Fibroblast of lung (primary cell): ENCODE results near the gene SPI1. TPM values are rescaled to one million over a fixed set of nuclear protein-coding genes. Genes with fewer than 3 reads are reported as not detected.

Experiments
- DNase-seq, 2 donors: peaks; one replicate each; pipeline versions ENCODE4 v3.0.0 to v3.0.0-alpha.2; 2010; ENCODE audit warnings: low read depth in 2 of 2
- H2AFZ ChIP-seq: 2 replicates; pipeline ENCODE4 v1.5.1; 2012; ENCODE audit warnings: low read length, control low read depth, inconsistent platforms
- H3K27ac ChIP-seq: 2 replicates; pipeline ENCODE4 v1.5.1; 2011; ENCODE audit warnings: low read length, control low read depth; ENCODE audit not compliant: insufficient read depth
- H3K27me3 ChIP-seq: 2 replicates; pipeline ENCODE4 v1.5.1; 2011; ENCODE audit warnings: mild to moderate bottlenecking, low read length; ENCODE audit not compliant: control insufficient read depth, insufficient read depth
- H3K36me3 ChIP-seq: 2 replicates; pipeline ENCODE4 v1.5.1; 2011; ENCODE audit warnings: low read length; ENCODE audit not compliant: control insufficient read depth, insufficient read depth
- H3K4me1 ChIP-seq: 2 replicates; pipeline ENCODE4 v1.5.1; 2011; ENCODE audit warnings: low read length; ENCODE audit not compliant: control insufficient read depth, insufficient read depth; ENCODE audit errors: extremely low read depth
- H3K4me2 ChIP-seq: 2 replicates; pipeline ENCODE4 v1.5.1; 2011; ENCODE audit warnings: low read length, control low read depth; ENCODE audit not compliant: insufficient read depth; ENCODE audit errors: extremely low read depth
- H3K4me3 ChIP-seq, 4 experiments: fragments of 200-600 bp in 1 of 4; sonication (generic) in 1 of 4; replicated peaks in 1 of 4; 2 replicates each; pipeline ENCODE4 v1.5.1; 2011 to 2016; ENCODE audit warnings: low read length in 4 of 4, low read depth in 3 of 4, mild to moderate bottlenecking in 3 of 4, control low read depth in 2 of 4, inconsistent platforms in 1 of 4, mixed read lengths in 1 of 4; ENCODE audit not compliant: insufficient read depth in 1 of 4; ENCODE audit errors: control extremely low read depth in 1 of 4
- H3K79me2 ChIP-seq: 2 replicates; pipeline ENCODE4 v1.5.1; 2012; ENCODE audit warnings: mild to moderate bottlenecking, low read length, inconsistent platforms; ENCODE audit not compliant: control insufficient read depth, insufficient read depth
- H3K9ac ChIP-seq: 2 replicates; pipeline ENCODE4 v1.5.1; 2011; ENCODE audit warnings: mild to moderate bottlenecking, low read length, control low read depth; ENCODE audit not compliant: insufficient read depth
- H3K9me3 ChIP-seq: 2 replicates; pipeline ENCODE4 v1.5.1; 2012; ENCODE audit warnings: low read depth, low read length; ENCODE audit not compliant: control insufficient read depth, insufficient read depth
- H4K20me1 ChIP-seq: 2 replicates; pipeline ENCODE4 v1.5.1; 2011; ENCODE audit warnings: low read length; ENCODE audit not compliant: control insufficient read depth, insufficient read depth; ENCODE audit errors: extremely low read depth
- CTCF ChIP-seq, 2 donors: IDR thresholded peaks in 1 of 2; conservative IDR thresholded peaks in 1 of 2; 1 replicate in 1 of 2; 2 replicates in 1 of 2; pipeline ENCODE4 v1.5.1; 2011 to 2012; ENCODE audit warnings: low read length in 2 of 2, control low read depth in 1 of 2, inconsistent platforms in 1 of 2, low read depth in 1 of 2, mild to moderate bottlenecking in 1 of 2
- EZH2 ChIP-seq: IDR thresholded peaks from 2 replicates; pipeline ENCODE4 v1.5.1; 2012; ENCODE audit warnings: low read length, control low read depth, mild to moderate bottlenecking; ENCODE audit errors: missing control alignments
- polyA plus RNA-seq, 2 donors: library from polyadenylated mRNA; depleted of rRNA in 1 of 2; stranded (reverse) in 1 of 2; unstranded in 1 of 2; fragments of >200 nt; gene quantifications; 2 replicates each; pipeline ENCODE4 v1.2.1, GENCODE V29; 2011 to 2012; ENCODE audit warnings: missing spikeins in 1 of 2
- total RNA-seq: library from RNA; depleted of rRNA; stranded (reverse); fragments of >200 nt; gene quantifications from 2 replicates; pipeline ENCODE4 v1.2.1, GENCODE V29; 2014

The SPI1 gene
- total and polyA plus RNA-seq, 2 donors (not counting 1 experiment from before 2014, with no cell fraction given): not detected

GRCh38 chr11:47350315-47350714 is 28.0 kb downstream of the SPI1 start:
- TF ChIP-seq CTCF (conservative IDR thresholded peaks at IDR 0.05 in 1 of 2, IDR thresholded peaks at IDR 0.05 in 1 of 2; ENCODE audit: low read depth in 1 of 2, low read length in 2 of 2) (no peak), EZH2 (no peak)
- no peaks in the 10 kb centered on the region for H3K36me3 ChIP-seq
- no peaks in the 10 kb centered on the region for H3K79me2 ChIP-seq
- no peak overlapping the region for H2AFZ ChIP-seq
- H3K4me2 ChIP-seq: no peak overlapping the region
- no peak overlapping the region for H3K4me3 ChIP-seq
- no peaks in the 10 kb centered on the region for H3K4me1 ChIP-seq
- no peak overlapping the region for H3K27ac ChIP-seq
- no peaks in the 10 kb centered on the region for H4K20me1 ChIP-seq
- H3K9ac ChIP-seq: no peak overlapping the region
- H3K9me3 ChIP-seq: no peaks in the 10 kb centered on the region
- no peak for DNase-seq
- H3K27me3 ChIP-seq: peaks cover 2% of the 10 kb centered on the region

DNA sequence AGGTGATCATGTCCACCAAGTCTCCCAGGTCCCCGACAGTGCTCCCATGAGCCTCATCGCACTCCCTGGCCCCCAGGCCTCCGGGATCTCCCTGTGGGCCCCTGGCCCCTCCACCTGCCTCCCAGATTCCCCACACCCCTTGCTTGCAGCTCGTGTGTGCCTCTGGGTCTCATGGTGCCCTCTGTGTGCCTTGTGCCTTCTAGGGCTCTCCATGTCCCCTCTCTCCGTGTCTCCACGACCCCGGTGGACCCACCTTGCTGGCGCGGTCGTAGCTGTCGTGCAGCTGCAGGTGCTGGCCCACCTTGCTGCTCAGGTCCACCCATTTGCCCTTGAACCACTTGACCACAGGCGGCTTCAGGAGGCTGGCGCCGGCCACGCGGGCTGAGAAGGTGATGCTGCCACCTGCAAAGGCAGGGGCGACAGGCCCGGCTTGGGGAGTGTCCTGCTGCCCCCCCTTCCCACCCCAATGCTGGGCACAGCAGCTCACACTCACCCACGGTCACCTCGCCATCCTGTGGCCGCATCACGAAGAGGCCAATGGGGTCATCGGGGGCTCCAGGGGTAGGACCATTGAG is 28.7 kb downstream of the SPI1 start:
- no peak overlapping the region for H3K4me3 ChIP-seq
- H4K20me1 ChIP-seq: no peaks in the 10 kb centered on the region
- no peak for DNase-seq
- no peak overlapping the region for H3K27ac ChIP-seq
- H2AFZ ChIP-seq: no peak overlapping the region
- H3K4me2 ChIP-seq: no peak overlapping the region
- peaks cover 4% of the 10 kb centered on the region for H3K27me3 ChIP-seq
- H3K79me2 ChIP-seq: no peaks in the 10 kb centered on the region
- H3K9me3 ChIP-seq: no peaks in the 10 kb centered on the region
- H3K9ac ChIP-seq: no peak overlapping the region
- no peaks in the 10 kb centered on the region for H3K4me1 ChIP-seq
- TF ChIP-seq CTCF (conservative IDR thresholded peaks at IDR 0.05 in 1 of 2, IDR thresholded peaks at IDR 0.05 in 1 of 2; ENCODE audit: low read depth in 1 of 2, low read length in 2 of 2): no peak
- no peak for TF ChIP-seq EZH2
- no peaks in the 10 kb centered on the region for H3K36me3 ChIP-seq

GRCh38 chr11:47348859-47349258 is 29.5 kb downstream of the SPI1 start:
- TF ChIP-seq CTCF (conservative IDR thresholded peaks at IDR 0.05 in 1 of 2, IDR thresholded peaks at IDR 0.05 in 1 of 2; ENCODE audit: low read depth in 1 of 2, low read length in 2 of 2) (peak in 1 of 2 donors; percentile 36), EZH2 (no peak)
- no peak overlapping the region for H3K9ac ChIP-seq
- no peaks in the 10 kb centered on the region for H3K36me3 ChIP-seq
- no peak overlapping the region for H3K4me2 ChIP-seq
- H4K20me1 ChIP-seq: no peaks in the 10 kb centered on the region
- H3K4me3 ChIP-seq: no peak overlapping the region
- no peaks in the 10 kb centered on the region for H3K4me1 ChIP-seq
- H3K9me3 ChIP-seq: no peaks in the 10 kb centered on the region
- DNase-seq: peak in 1 of 2 donors; percentile 46
- H2AFZ ChIP-seq: no peak overlapping the region
- peaks cover 7% of the 10 kb centered on the region for H3K27me3 ChIP-seq
- no peak overlapping the region for H3K27ac ChIP-seq
- no peaks in the 10 kb centered on the region for H3K79me2 ChIP-seq
